GM10248 (cell line): Measurements from ENCODE around the gene RASAL2.

Source experiments
- CTCF ChIA-PET: fragments of 300-600 bp; sonication (Branson Sonifier 250); formaldehyde crosslinking; extraction: SDS; loops from one replicate; lab custom pipeline; 2021; ENCODE audit warnings: antibody characterized with exemption; lab: Yijun Ruan, JAX
- POLR2A ChIA-PET: fragments of 350-650 bp; sonication (Branson Sonifier 250); formaldehyde crosslinking; extraction: SDS; loops from one replicate; lab custom pipeline; 2020; ENCODE audit warnings: antibody characterized with exemption; lab: Yijun Ruan, JAX
- DNase-seq: peaks from one replicate; pipeline ENCODE4 v3.0.0; 2012; ENCODE audit errors: extremely low spot score
- TF ChIP-seq, protein P1 (sequence below): IDR thresholded peaks from 2 replicates; pipeline ENCODE4 v1.5.1; 2012; ENCODE audit warnings: mild to moderate bottlenecking, low read depth; ENCODE audit errors: extremely low read depth, missing control alignments, control extremely low read depth

The RASAL2 gene

DNA sequence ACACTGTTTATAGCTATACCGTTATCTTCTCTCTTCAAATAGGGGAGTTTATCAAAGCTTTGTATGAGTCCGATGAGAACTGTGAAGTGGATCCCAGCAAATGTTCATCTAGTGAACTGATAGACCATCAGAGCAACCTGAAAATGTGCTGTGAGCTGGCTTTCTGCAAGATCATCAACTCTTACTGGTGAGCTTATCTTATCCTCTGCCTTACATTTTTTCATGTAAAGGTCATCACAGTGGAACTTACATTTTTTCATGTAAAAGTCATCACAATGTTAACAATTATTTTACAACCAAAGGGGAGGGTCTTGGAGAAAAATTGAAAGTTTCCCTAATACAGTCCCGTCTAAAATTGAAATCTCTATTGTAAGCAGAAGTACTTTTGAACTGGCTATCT, 357.6 kb downstream of the RASAL2 start:
- POLR2A ChIA-PET: no interaction called here
- CTCF ChIA-PET: interaction anchor here (1.1 kb wide), 1 partner anchor 50 kb away, joined by 3 read pairs; no protein-coding TSS in a partner anchor
- TF ChIP-seq, protein P1, sequence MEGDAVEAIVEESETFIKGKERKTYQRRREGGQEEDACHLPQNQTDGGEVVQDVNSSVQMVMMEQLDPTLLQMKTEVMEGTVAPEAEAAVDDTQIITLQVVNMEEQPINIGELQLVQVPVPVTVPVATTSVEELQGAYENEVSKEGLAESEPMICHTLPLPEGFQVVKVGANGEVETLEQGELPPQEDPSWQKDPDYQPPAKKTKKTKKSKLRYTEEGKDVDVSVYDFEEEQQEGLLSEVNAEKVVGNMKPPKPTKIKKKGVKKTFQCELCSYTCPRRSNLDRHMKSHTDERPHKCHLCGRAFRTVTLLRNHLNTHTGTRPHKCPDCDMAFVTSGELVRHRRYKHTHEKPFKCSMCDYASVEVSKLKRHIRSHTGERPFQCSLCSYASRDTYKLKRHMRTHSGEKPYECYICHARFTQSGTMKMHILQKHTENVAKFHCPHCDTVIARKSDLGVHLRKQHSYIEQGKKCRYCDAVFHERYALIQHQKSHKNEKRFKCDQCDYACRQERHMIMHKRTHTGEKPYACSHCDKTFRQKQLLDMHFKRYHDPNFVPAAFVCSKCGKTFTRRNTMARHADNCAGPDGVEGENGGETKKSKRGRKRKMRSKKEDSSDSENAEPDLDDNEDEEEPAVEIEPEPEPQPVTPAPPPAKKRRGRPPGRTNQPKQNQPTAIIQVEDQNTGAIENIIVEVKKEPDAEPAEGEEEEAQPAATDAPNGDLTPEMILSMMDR: no peak
- no peak for DNase-seq

DNA sequence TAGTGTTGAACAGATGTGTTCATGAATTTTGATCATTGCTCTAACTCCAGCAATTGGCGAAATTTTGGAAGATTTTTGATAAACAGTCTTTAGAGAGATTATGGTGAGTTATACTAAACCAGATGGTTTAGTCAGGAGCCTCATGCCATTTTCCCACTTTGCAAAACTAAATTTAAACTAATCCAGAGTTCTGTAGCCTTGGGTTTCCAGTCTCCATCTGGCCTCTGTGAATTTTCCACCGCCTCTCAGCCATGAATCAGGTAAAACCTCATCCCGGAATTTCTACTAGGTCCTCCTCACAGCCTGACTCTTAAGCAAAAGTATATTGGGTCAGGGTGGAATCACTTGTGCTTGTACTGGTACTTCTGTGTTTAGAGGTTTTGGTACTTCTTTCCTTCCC, 358.1 kb downstream of the RASAL2 start:
- POLR2A ChIA-PET: no interaction called here
- CTCF ChIA-PET: interaction anchor here (1.1 kb wide), 1 partner anchor 49 kb away, joined by 3 read pairs; no protein-coding TSS in a partner anchor
- TF ChIP-seq, protein P1: no peak
- no peak for DNase-seq

DNA sequence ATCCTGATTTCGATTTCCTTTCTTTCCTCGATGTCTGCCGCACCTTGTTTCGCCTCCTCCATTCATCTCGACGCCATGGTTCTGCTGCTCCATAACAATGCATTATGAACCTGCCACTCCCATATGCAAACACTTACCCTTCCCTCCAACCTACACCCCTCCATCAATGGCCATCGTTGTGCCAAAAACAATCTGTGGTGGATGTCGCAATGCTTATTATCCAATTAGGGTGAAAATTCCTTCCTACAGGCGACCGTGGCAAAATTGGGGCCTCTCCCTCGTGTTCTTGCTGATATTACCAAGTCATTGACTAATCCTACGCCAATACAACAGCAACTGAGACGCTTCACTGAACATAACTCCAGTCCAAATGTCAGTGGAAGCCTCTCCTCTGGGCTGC, 362.6 kb downstream of the RASAL2 start:
- TF ChIP-seq, protein P1: no peak
- ChIA-PET POLR2A (no interaction called here), CTCF (no interaction called here)
- DNase-seq: no peak

DNA sequence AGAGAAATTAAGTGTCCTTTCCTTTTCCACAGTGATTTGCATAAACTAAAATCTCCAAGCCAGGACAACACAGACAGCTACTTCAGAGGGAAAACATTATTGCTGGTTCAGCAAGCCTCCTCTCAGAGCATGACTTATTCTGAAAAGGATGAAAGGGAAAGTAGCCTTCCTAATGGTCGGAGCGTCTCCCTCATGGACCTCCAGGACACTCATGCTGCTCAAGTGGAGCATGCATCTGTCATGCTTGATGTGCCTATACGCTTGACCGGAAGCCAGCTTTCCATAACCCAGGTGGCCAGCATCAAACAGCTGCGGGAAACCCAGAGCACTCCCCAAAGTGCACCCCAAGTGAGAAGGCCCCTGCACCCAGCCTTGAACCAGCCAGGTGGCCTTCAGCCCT, 363.7 kb downstream of the RASAL2 start:
- POLR2A ChIA-PET: no interaction called here
- CTCF ChIA-PET: interaction anchor here (1.5 kb wide), 1 partner anchor 44 kb away, joined by 4 read pairs; no protein-coding TSS in a partner anchor

DNA sequence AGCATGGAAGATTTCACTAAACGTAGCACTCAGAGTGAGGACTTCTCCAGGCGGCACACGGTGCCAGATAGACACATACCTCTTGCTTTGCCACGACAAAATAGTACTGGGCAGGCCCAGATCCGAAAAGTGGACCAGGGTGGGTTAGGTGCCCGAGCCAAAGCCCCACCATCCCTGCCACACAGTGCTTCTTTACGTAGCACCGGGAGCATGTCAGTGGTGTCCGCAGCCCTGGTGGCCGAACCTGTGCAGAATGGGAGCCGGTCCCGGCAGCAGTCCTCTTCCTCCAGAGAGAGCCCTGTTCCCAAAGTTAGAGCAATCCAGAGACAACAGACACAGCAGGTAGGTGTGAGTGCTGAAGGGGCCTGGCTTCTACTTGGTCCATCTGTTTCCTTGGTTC, 364.3 kb downstream of the RASAL2 start:
- TF ChIP-seq, protein P1: no peak
- POLR2A ChIA-PET: no interaction called here
- CTCF ChIA-PET: interaction anchor here (1.2 to 1.5 kb wide), 3 partner anchors 8 to 43 kb away, joined by 3 to 4 read pairs (median 4); no protein-coding TSS in a partner anchor
- no peak for DNase-seq

More for the DNA sequence above, 363.7 kb downstream of the RASAL2 start:
- no peak for DNase-seq
- TF ChIP-seq, protein P1: no peak

DNA sequence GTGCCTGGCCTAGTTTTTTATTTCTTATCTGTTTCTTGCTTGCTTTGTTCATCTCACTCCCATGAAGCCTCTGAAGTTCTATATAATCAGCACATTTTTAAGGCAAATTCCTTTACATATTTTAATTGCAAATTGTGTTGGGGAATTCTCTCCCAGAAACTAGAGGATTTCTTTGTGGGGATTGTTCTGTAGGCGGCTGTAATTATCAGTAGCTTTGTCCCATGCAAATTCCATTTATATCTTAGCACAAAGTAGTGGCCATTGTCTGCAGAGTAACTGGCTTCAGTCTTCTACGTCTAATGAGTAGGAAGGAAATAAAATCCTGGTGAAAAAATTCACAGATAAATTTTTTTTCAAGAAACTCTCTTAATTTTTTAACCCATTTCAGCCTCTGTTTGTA, 367.2 kb downstream of the RASAL2 start:
- ChIA-PET POLR2A (no interaction called here), CTCF (no interaction called here)
- DNase-seq: no peak
- TF ChIP-seq, protein P1: no peak

DNA sequence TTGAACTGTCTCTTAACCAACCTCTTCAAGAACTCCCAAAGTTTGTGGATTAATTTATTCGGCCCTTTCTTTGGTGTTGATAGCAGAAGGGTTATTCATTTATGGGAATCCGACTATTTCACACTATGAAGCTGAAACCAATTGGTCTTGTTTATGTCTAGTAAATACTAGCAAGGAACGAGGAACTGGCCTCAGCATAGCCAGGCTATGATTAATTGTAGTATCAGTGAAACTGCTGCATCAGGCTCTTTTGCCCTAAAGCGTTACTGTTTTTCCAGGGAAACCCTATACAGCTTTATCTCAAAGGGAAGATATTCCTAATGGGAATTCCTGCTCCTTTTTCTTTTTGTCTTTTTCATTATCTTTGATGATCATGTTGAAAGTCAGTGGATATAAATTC, 367.8 kb downstream of the RASAL2 start:
- CTCF ChIA-PET: no interaction called here
- POLR2A ChIA-PET: no interaction called here
- TF ChIP-seq, protein P1: no peak
- no peak for DNase-seq
